Amygdala (tissue), 56 donors: ENCODE measurements around the gene EXD3.

Source experiments
- DNase-seq, 56 donors: peaks; one replicate each; lab custom pipeline; 2025; lab: John Stamatoyannopoulos, UW

The EXD3 gene

GRCh38 chr9:137314561-137315560, 108.1 kb downstream of the EXD3 start:
- DNase-seq = no peak

- DNase-seq = no peak
These were observed 108.9 kb downstream of the EXD3 start for GRCh38 chr9:137313956-137314560.

GRCh38 chr9:137313326-137313936, 109.5 kb downstream of the EXD3 start:
- DNase-seq = no peak

GRCh38 chr9:137312852-137313325, 110.1 kb downstream of the EXD3 start:
- DNase-seq = no peak

GRCh38 chr9:137311986-137312851, 110.7 kb downstream of the EXD3 start:
- no peak for DNase-seq

GRCh38 chr9:137311171-137311985, 111.6 kb downstream of the EXD3 start:
- peak in 1 of 56 donors; percentile 51 for DNase-seq

GRCh38 chr9:137310189-137311052, 112.5 kb downstream of the EXD3 start:
- no peak for DNase-seq

- no peak for DNase-seq
These were observed 113.4 kb downstream of the EXD3 start for GRCh38 chr9:137309368-137310188.

GRCh38 chr9:137308057-137308619, 114.8 kb downstream of the EXD3 start:
- no peak for DNase-seq

- DNase-seq = no peak
These were observed 115.5 kb downstream of the EXD3 start for GRCh38 chr9:137307255-137308056.

GRCh38 chr9:137306850-137307254, 116.1 kb downstream of the EXD3 start:
- DNase-seq = no peak

GRCh38 chr9:137306066-137306849, 116.7 kb downstream of the EXD3 start:
- no peak for DNase-seq

GRCh38 chr9:137305798-137306065, 117.2 kb downstream of the EXD3 start:
- DNase-seq = no peak

- peak in 25 of 56 donors; percentile 20 to 69 (median 53) for DNase-seq
These were observed 117.7 kb downstream of the EXD3 start for GRCh38 chr9:137305060-137305797.
